Cardiac septum (tissue), 1 donor: ENCODE measurements around the gene NAT10. TPM values are rescaled to one million over a fixed set of nuclear protein-coding genes. Genes with fewer than 3 reads are reported as not detected.
A peak's percentile ranks its signal among the peaks of the same experiment; 100 is the strongest.

Source experiments
- DNase-seq: peaks from one replicate; pipeline ENCODE4 v3.0.0-alpha.2; 2020; ENCODE audit warnings: low spot score
- intact Hi-C: fragments of 100-400 bp; cut with DNase I; formaldehyde crosslinking; loops from one replicate; pipeline ENCODE4 v1.14.0; 2022
- total RNA-seq: library from RNA; stranded (reverse); fragmentation: NEBNext Ultra II Directional; extraction: Animal tissue kit (Norgen Biotek cat#: 25700); gene quantifications from one replicate; pipeline ENCODE4 v1.2.1, GENCODE V29; 2021
- donor health status: DM: no; HTN: no; CAD: no.

Gene NAT10
- total RNA-seq, 1 donor from 2014 or later = 23.2 TPM

GRCh38 chr11:34146411-34146810, 41.0 kb downstream of the NAT10 start:
- intact Hi-C loops = no loop called here
- DNase-seq = peak; percentile 70

GRCh38 chr11:34146866-34147265, 41.4 kb downstream of the NAT10 start:
- peak; percentile 22 for DNase-seq

GRCh38 chr11:34147581-34147980, 42.2 kb downstream of the NAT10 start:
- DNase-seq = peak; percentile 53
- intact Hi-C loops = no loop called here

More at GRCh38 chr11:34146866-34147265, 41.4 kb downstream of the NAT10 start:
- intact Hi-C loops = no loop called here

- intact Hi-C loops = no loop called here
- peak; percentile 72 for DNase-seq
These were observed 43.2 kb downstream of the NAT10 start for GRCh38 chr11:34148504-34149165.

GRCh38 chr11:34149274-34149673, 43.8 kb downstream of the NAT10 start:
- intact Hi-C loops = no loop called here
- peak; percentile 68 for DNase-seq

- intact Hi-C loops = no loop called here
- DNase-seq = peak; percentile 64
These were observed 44.4 kb downstream of the NAT10 start for GRCh38 chr11:34149786-34150185.

GRCh38 chr11:34150494-34151151, 45.2 kb downstream of the NAT10 start:
- intact Hi-C loops = no loop called here
- DNase-seq = peak; percentile 67

GRCh38 chr11:34151166-34151565, 45.7 kb downstream of the NAT10 start:
- intact Hi-C loops = no loop called here
- DNase-seq = peak; percentile 62

GRCh38 chr11:34151916-34152845, 46.8 kb downstream of the NAT10 start:
- DNase-seq = peak; percentile 72
- intact Hi-C loops = no loop called here

GRCh38 chr11:34154059-34154875, 48.8 kb downstream of the NAT10 start:
- DNase-seq = no peak

GRCh38 chr11:34155057-34155756, 49.8 kb downstream of the NAT10 start:
- DNase-seq = no peak
- intact Hi-C loops = no loop called here

More at GRCh38 chr11:34154059-34154875, 48.8 kb downstream of the NAT10 start:
- intact Hi-C loops = no loop called here

- no peak for DNase-seq
- intact Hi-C loops = no loop called here
These were observed 50.3 kb downstream of the NAT10 start for GRCh38 chr11:34155757-34156062.

GRCh38 chr11:34157163-34157562, 51.7 kb downstream of the NAT10 start:
- no peak for DNase-seq
- intact Hi-C loops = no loop called here

- intact Hi-C loops = no loop called here
- DNase-seq = no peak
These were observed 53.2 kb downstream of the NAT10 start for GRCh38 chr11:34158661-34159060.

GRCh38 chr11:34160049-34160721, 54.8 kb downstream of the NAT10 start:
- intact Hi-C loops = no loop called here

GRCh38 chr11:34160791-34161190, 55.4 kb downstream of the NAT10 start:
- DNase-seq = no peak
- intact Hi-C loops = no loop called here

More at GRCh38 chr11:34160049-34160721, 54.8 kb downstream of the NAT10 start:
- DNase-seq = no peak

GRCh38 chr11:34161361-34161760, 55.9 kb downstream of the NAT10 start:
- no peak for DNase-seq
- intact Hi-C loops = no loop called here

- intact Hi-C loops = no loop called here
- DNase-seq = no peak
These were observed 56.5 kb downstream of the NAT10 start for GRCh38 chr11:34161812-34162492.
